Pancreas (tissue), 10 donors: ENCODE measurements around the gene FARP1. TPM values are rescaled to one million over a fixed set of nuclear protein-coding genes. Genes with fewer than 3 reads are reported as not detected.

ENCODE experiments used
- ATAC-seq, 4 donors: fragments of 200-7000 bp; cut with Tn5 transposase; one replicate each; pipeline versions ENCODE4 v1.8.0 to v1.9.1; 2020; ENCODE audit warnings: mild to moderate bottlenecking in 4 of 4, moderate library complexity in 4 of 4
- DNase-seq, 6 donors: peaks; one replicate each; pipeline ENCODE4 v3.0.0-alpha.2; 2020
- FAIRE-seq: peaks from 2 replicates; lab custom pipeline; 2012; peaks lifted over from hg19 to GRCh38; lab: Jason Lieb, UNC
- H3K27ac ChIP-seq, 4 donors: fragments of 200-600 bp; sonication (generic); 1 replicate in 3 of 4; 2 replicates in 1 of 4; pipeline versions ENCODE4 v1.5.0 to v1.8.0; 2020
- H3K27me3 ChIP-seq, 4 donors: fragments of 200-600 bp; one replicate each; pipeline ENCODE4 v1.8.0; 2021
- H3K36me3 ChIP-seq, 3 donors: fragments of 200-600 bp; sonication (generic) in 1 of 3; one replicate each; pipeline versions ENCODE4 v1.5.0 to v1.8.0; 2020 to 2021
- H3K4me1 ChIP-seq, 3 donors: fragments of 200-600 bp; one replicate each; pipeline ENCODE4 v1.8.0; 2021
- H3K4me3 ChIP-seq, 4 donors: fragments of 200-600 bp; sonication (generic) in 2 of 4; one replicate each; pipeline versions ENCODE4 v1.5.0 to v1.8.0; 2020 to 2021
- H3K9me3 ChIP-seq, 4 donors: fragments of 200-600 bp; one replicate each; pipeline ENCODE4 v1.8.0; 2021
- CTCF ChIP-seq, 4 donors: fragments of 200-600 bp; sonication (generic) in 3 of 4; IDR thresholded peaks; one replicate each; pipeline versions ENCODE4 v1.5.0 to v1.8.0; 2021; ENCODE audit warnings: antibody characterized with exemption in 4 of 4
- WGBS, 2 donors: extraction: QIAGEN DNeasy Blood & Tissue Kit; methylation state at CpG; one replicate each; pipeline ENCODE4 v1.1.7; 2013; 5-methylcytosine and 5-hydroxymethylcytosine counted together
- intact Hi-C, 3 donors: fragments of 100-400 bp; cut with DNase I; formaldehyde crosslinking; loops; one replicate each; pipeline versions ENCODE4 v1.11.1 to v1.14.2; 2022
- polyA plus RNA-seq, 2 donors: library from polyadenylated mRNA; stranded (reverse); fragments of 200-250 nt; gene quantifications; one replicate each; pipeline ENCODE4 v1.2.3, GENCODE V29; 2013
- total RNA-seq, 6 donors: library from RNA; stranded (reverse); fragmentation: NEBNext Ultra II Directional in 4 of 6; extraction: Animal tissue kit (Norgen Biotek cat#: 25700) in 4 of 6; gene quantifications; one replicate each; pipeline versions ENCODE4 v1.2.1 to v1.2.4, GENCODE V29; 2021 to 2023
- donor health status: healthy with polysubstance abuse.
- donor health status: DM: no; HTN: no; CAD: no; lungs with moderate emphysema.
- donor health status: DM: no; HTN: no; CAD: no.
- donor health status: control.
- donor health status: control.
- donor health status: Bipolar disorder and iron deficiency.
- donor health status: DM: yes; HTN: yes; CAD: no.
- donor health status: DM: no; HTN: no; CAD: no.
- donor health status: DM: no; HTN: no; CAD: no.
- donor health status: DM: yes; HTN: yes; CAD: no.

FARP1 gene
- total and polyA plus RNA-seq, 8 donors = 30.8 to 95.1 (median 56.0) TPM

- TF ChIP-seq CTCF (IDR thresholded peaks at IDR 0.05) = no peak
- Histone ChIP-seq H3K4me1 (peaks cover 0 to 6% (median 3%) of the 10 kb centered on the region in 3 donors), H3K9me3 (no peaks in the 10 kb centered on the region), H3K4me3 (no peak overlapping the region), H3K27me3 (no peaks in the 10 kb centered on the region), H3K27ac (no peak overlapping the region), H3K36me3 (peaks cover 0 to 14% (median 4%) of the 10 kb centered on the region in 3 donors)
- no peak for FAIRE-seq
- intact Hi-C loops = loop anchor here in 1 of 3 donors (10.0 kb wide), 1 partner anchor 581 kb away; no protein-coding TSS in a partner anchor
- no peak for ATAC-seq
- no peak for DNase-seq
- 85 to 89% methylated on average over 11 of the region's 11 CpGs for WGBS, 2 donors
These were observed 292.5 kb downstream of the FARP1 start for GRCh38 chr13:98435376-98435775.

- FAIRE-seq = no peak
These were observed 293.5 kb downstream of the FARP1 start for GRCh38 chr13:98436233-98436910.

GRCh38 chr13:98438246-98439125, 295.6 kb downstream of the FARP1 start:
- no peak overlapping the region for H3K4me3 ChIP-seq
- no peaks in the 10 kb centered on the region for H3K4me1 ChIP-seq
- no peak overlapping the region for H3K27ac ChIP-seq
- DNase-seq (no peak), FAIRE-seq (no peak), ATAC-seq (no peak)
- peaks cover 0 to 36% (median 10%) of the 10 kb centered on the region in 3 donors for H3K36me3 ChIP-seq
- intact Hi-C loops = loop anchor here in 1 of 3 donors (10.0 kb wide), 1 partner anchor 584 kb away; no protein-coding TSS in a partner anchor
- no peak for TF ChIP-seq CTCF (IDR thresholded peaks at IDR 0.05)
- H3K9me3 ChIP-seq = no peaks in the 10 kb centered on the region
- no peaks in the 10 kb centered on the region for H3K27me3 ChIP-seq
- WGBS, 2 donors = 92 to 94% methylated on average over 27 of the region's 27 CpGs

More at GRCh38 chr13:98436233-98436910, 293.5 kb downstream of the FARP1 start:
- DNase-seq (no peak), ATAC-seq (no peak)
- no peak for TF ChIP-seq CTCF (IDR thresholded peaks at IDR 0.05)
- Histone ChIP-seq H3K4me1 (no peaks in the 10 kb centered on the region), H3K27ac (no peak overlapping the region), H3K9me3 (no peaks in the 10 kb centered on the region), H3K27me3 (no peaks in the 10 kb centered on the region), H3K4me3 (no peak overlapping the region), H3K36me3 (peaks cover 0 to 24% (median 10%) of the 10 kb centered on the region in 3 donors)
- intact Hi-C loops = loop anchor here in 1 of 3 donors (10.0 kb wide), 1 partner anchor 582 kb away; no protein-coding TSS in a partner anchor
- WGBS, 2 donors = 83 to 88% methylated on average over 12 of the region's 12 CpGs

GRCh38 chr13:98439126-98439828, 296.4 kb downstream of the FARP1 start:
- intact Hi-C loops = loop anchor here in 1 of 3 donors (10.0 kb wide), 1 partner anchor 584 kb away; no protein-coding TSS in a partner anchor
- FAIRE-seq (no peak), DNase-seq (no peak), ATAC-seq (no peak)
- H3K27me3 ChIP-seq = no peaks in the 10 kb centered on the region
- TF ChIP-seq CTCF (IDR thresholded peaks at IDR 0.05) = no peak
- H3K4me1 ChIP-seq = no peaks in the 10 kb centered on the region
- WGBS, 2 donors = 93 to 94% methylated on average over 32 of the region's 32 CpGs
- no peak overlapping the region for H3K4me3 ChIP-seq
- H3K27ac ChIP-seq = no peak overlapping the region
- H3K36me3 ChIP-seq = peaks cover 0 to 42% (median 10%) of the 10 kb centered on the region in 3 donors
- H3K9me3 ChIP-seq = no peaks in the 10 kb centered on the region
